Prostate gland (tissue), 2 donors: ENCODE results near the gene ATP5PD.

Experiments used
- CTCF ChIP-seq, 4 experiments: fragments of 200-600 bp in 2 of 4; fragments of 450-650 bp in 2 of 4; sonication (generic) in 2 of 4; IDR thresholded peaks; 1 replicate in 3 of 4; 2 replicates in 1 of 4; pipeline ENCODE4 v1.5.1; 2016 to 2019; ENCODE audit warnings: antibody characterized with exemption in 4 of 4, mild to moderate bottlenecking in 2 of 4, moderate library complexity in 2 of 4
- POLR2A ChIP-seq: fragments of 450-650 bp; IDR thresholded peaks from one replicate; pipeline ENCODE4 v1.6.1; 2016; ENCODE audit warnings: antibody characterized with exemption, mild to moderate bottlenecking
- POLR2AphosphoS5 ChIP-seq: sonication (generic); formaldehyde crosslinking; IDR thresholded peaks from one replicate; pipeline ENCODE4 v1.6.1; 2017; ENCODE audit warnings: antibody characterized with exemption

GRCh38 chr17:75060434-75061054, 13.8 kb upstream of the ATP5PD start:
- no peak for TF ChIP-seq POLR2A
- TF ChIP-seq CTCF (IDR thresholded peaks at IDR 0.05), result no peak
- no peak for TF ChIP-seq POLR2AphosphoS5
